Prostate gland (tissue), 2 donors: ENCODE data around the gene TRUB1. TPM values are rescaled to one million over a fixed set of nuclear protein-coding genes. Genes with fewer than 3 reads are reported as not detected.

Experiments
- DNase-seq: peaks from one replicate; pipeline ENCODE4 v3.0.0-alpha.2; 2019; ENCODE audit warnings: low spot score
- H3K27ac ChIP-seq, 2 donors: fragments of 200-600 bp; sonication (generic); 2 replicates each; pipeline ENCODE4 v1.5.1; 2017 to 2019
- H3K27me3 ChIP-seq: fragments of 200-600 bp; sonication (generic); replicated peaks from 2 replicates; pipeline ENCODE4 v1.5.1; 2019; ENCODE audit not compliant: insufficient read depth
- H3K36me3 ChIP-seq, 2 donors: fragments of 200-600 bp; sonication (generic); 1 replicate in 1 of 2; 2 replicates in 1 of 2; pipeline versions ENCODE4 v1.5.1 to v1.8.1; 2017 to 2019
- H3K4me1 ChIP-seq: fragments of 200-600 bp; sonication (generic); replicated peaks from 2 replicates; pipeline ENCODE4 v1.5.1; 2019
- H3K4me3 ChIP-seq, 2 donors: fragments of 200-600 bp; sonication (generic); 2 replicates each; pipeline ENCODE4 v1.5.1; 2017 to 2019
- H3K9me3 ChIP-seq: fragments of 200-600 bp; sonication (generic); 2 replicates; pipeline ENCODE4 v1.5.1; 2017
- CTCF ChIP-seq, 4 experiments: fragments of 200-600 bp in 2 of 4; fragments of 450-650 bp in 2 of 4; sonication (generic) in 2 of 4; IDR thresholded peaks; 1 replicate in 3 of 4; 2 replicates in 1 of 4; pipeline ENCODE4 v1.5.1; 2016 to 2019; ENCODE audit warnings: antibody characterized with exemption in 4 of 4, mild to moderate bottlenecking in 2 of 4, moderate library complexity in 2 of 4
- POLR2A ChIP-seq: fragments of 450-650 bp; IDR thresholded peaks from one replicate; pipeline ENCODE4 v1.6.1; 2016; ENCODE audit warnings: antibody characterized with exemption, mild to moderate bottlenecking
- POLR2AphosphoS5 ChIP-seq: sonication (generic); formaldehyde crosslinking; IDR thresholded peaks from one replicate; pipeline ENCODE4 v1.6.1; 2017; ENCODE audit warnings: antibody characterized with exemption
- WGBS: methylation state at CpG from one replicate; pipeline ENCODE4 v1.1.5; 2018; 5-methylcytosine and 5-hydroxymethylcytosine counted together
- intact Hi-C: fragments of 100-400 bp; cut with DNase I; formaldehyde crosslinking; loops from one replicate; pipeline ENCODE4 v1.14.2; 2022
- total RNA-seq, 2 donors: library from RNA; depleted of rRNA; stranded (reverse); fragments of >200 nt; gene quantifications; one replicate each; pipeline ENCODE4 v1.1.0, GENCODE V29; 2016

The TRUB1 gene
- total RNA-seq, 2 donors from 2014 or later, result 24.7 to 29.1 TPM

DNA sequence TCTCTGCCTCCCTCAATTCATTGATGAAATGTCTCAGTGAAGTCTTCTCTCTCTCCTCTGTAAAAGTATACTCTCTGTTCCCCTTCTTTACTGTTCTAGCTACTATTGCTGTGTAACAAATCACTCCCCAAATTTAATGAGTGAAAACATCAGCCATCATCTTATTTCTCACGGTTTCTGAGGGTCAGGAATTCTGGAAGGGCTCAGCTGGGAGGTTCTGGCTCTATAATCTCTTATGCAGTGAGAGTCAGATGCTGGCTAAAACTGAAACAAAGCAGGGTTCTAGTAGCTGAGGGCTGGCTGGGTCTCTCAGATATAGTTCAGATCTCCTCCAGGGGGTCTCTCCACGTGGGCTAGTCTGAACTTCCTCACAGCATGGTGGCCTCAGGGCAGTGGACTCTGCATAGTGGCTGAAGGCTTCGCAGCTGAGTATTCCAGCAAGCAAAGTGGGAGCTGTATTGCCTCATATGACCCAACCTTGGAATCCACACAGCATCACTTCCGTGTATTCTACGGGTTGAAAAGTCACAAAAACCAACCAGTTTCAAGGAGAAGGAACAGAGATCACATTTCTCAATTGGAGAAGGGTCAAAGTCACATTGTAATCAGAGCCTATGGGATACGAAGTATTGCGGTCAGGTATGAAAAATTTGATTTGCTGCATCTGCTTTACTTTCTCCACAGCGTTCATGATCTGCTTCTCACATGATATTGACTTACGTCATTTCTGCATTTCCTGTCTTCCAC, 80.4 kb downstream of the TRUB1 start:
- TF ChIP-seq POLR2AphosphoS5, result no peak
- TF ChIP-seq CTCF (IDR thresholded peaks at IDR 0.05), result no peak
- no peak for TF ChIP-seq POLR2A
- DNase-seq, result no peak
- Histone ChIP-seq H3K27ac (no peak overlapping the region), H3K4me1 (no peaks in the 10 kb centered on the region), H3K27me3 (no peaks in the 10 kb centered on the region), H3K36me3 (no peaks in the 10 kb centered on the region), H3K4me3 (no peak overlapping the region), H3K9me3 (no peaks in the 10 kb centered on the region)
- 76% methylated on average over 9 of the region's 9 CpGs for WGBS
- intact Hi-C loops, result no loop called here

DNA sequence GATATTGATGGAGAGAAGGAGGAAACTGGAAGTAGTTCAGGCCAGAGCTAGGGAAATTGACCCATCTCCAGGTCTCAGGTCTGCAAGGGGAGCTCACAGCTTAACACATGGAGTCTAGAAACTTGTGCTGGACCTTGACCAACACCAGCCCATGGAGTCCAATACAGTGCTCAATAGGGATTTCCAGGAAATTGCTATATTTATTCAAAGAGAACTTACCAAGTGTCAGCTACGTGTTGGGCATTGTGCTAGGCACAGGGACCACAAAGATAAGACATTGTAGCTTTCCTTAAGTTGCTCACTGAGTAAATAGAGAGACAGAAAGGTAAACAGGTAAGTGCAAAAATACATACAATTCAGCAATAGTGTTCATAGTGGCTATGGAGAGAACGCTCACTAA, 82.5 kb downstream of the TRUB1 start:
- no peaks in the 10 kb centered on the region for H3K36me3 ChIP-seq
- H3K27me3 ChIP-seq, result no peaks in the 10 kb centered on the region
- H3K4me1 ChIP-seq, result no peaks in the 10 kb centered on the region
- 67% methylated on average over 2 of the region's 2 CpGs for WGBS
- no peak overlapping the region for H3K27ac ChIP-seq
- intact Hi-C loops, result no loop called here
- H3K4me3 ChIP-seq, result no peak overlapping the region
- no peaks in the 10 kb centered on the region for H3K9me3 ChIP-seq
- no peak for DNase-seq
- TF ChIP-seq CTCF (IDR thresholded peaks at IDR 0.05), result no peak
- no peak for TF ChIP-seq POLR2AphosphoS5
- TF ChIP-seq POLR2A, result no peak

- Histone ChIP-seq H3K36me3 (no peaks in the 10 kb centered on the region), H3K4me3 (no peak overlapping the region), H3K27ac (no peak overlapping the region), H3K27me3 (no peaks in the 10 kb centered on the region), H3K9me3 (no peaks in the 10 kb centered on the region), H3K4me1 (no peaks in the 10 kb centered on the region)
- intact Hi-C loops, result no loop called here
- TF ChIP-seq POLR2A (no peak), POLR2AphosphoS5 (no peak), CTCF (IDR thresholded peaks at IDR 0.05) (no peak)
- 63% methylated on average over 5 of the region's 5 CpGs for WGBS
- no peak for DNase-seq
These were observed 84.7 kb downstream of the TRUB1 start for GRCh38 chr10:115022733-115023132.

DNA sequence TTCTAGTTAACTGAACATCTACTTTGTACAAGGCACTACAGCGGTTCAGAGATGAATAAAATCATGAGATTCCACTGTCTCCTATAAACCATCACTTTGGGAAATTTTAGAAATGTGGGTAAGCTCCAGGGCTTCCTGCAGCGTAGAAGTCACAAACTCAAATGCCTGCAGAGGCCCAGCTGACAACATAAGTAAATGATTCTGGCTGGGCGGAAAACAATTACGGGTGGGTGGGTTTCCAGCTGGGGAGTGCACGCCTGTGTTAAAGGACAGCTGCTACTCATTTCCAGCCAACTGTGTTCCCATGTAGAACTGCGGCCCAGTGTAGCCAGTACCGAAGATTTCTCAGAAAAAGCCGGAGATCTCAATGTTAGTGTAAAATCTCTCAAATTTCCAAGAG, 85.7 kb downstream of the TRUB1 start:
- Histone ChIP-seq H3K4me1 (no peaks in the 10 kb centered on the region), H3K9me3 (no peaks in the 10 kb centered on the region), H3K36me3 (no peaks in the 10 kb centered on the region), H3K27ac (no peak overlapping the region), H3K4me3 (no peak overlapping the region), H3K27me3 (no peaks in the 10 kb centered on the region)
- intact Hi-C loops, result no loop called here
- TF ChIP-seq CTCF (IDR thresholded peaks at IDR 0.05) (no peak), POLR2A (no peak), POLR2AphosphoS5 (no peak)
- DNase-seq, result no peak
- 79% methylated on average over 8 of the region's 8 CpGs for WGBS

DNA sequence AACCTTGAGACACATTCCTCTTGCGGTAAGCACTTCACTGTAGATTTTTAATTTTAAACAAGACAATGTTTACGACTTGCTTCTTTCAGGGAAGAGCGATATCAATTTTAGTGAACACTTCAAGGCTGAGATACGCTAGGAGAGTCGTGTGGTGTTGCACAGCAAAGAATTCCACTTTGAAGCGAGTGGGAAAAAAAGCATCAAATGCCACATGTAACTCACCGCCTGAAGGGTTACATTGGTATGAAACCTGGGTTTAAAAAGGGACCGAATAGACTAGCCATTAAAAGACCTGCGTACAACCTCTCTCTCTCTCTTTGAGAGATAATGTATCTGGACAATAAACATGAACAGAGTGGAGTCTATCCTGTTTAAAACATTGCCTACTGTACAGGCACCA, 86.4 kb downstream of the TRUB1 start:
- TF ChIP-seq POLR2A (no peak), POLR2AphosphoS5 (no peak), CTCF (IDR thresholded peaks at IDR 0.05) (no peak)
- no peak overlapping the region for H3K27ac ChIP-seq
- DNase-seq, result no peak

More for the DNA sequence above, 86.4 kb downstream of the TRUB1 start:
- H3K4me1 ChIP-seq, result no peaks in the 10 kb centered on the region
- H3K9me3 ChIP-seq, result no peaks in the 10 kb centered on the region
- intact Hi-C loops, result no loop called here
- no peaks in the 10 kb centered on the region for H3K27me3 ChIP-seq
- H3K4me3 ChIP-seq, result no peak overlapping the region
- H3K36me3 ChIP-seq, result no peaks in the 10 kb centered on the region
- 90% methylated on average over 9 of the region's 9 CpGs for WGBS
